GM19240 (cell line): ENCODE results near the gene INCA1.

Experiments
- DNase-seq: peaks from one replicate; pipeline ENCODE4 v3.0.0; 2011; ENCODE audit warnings: low spot score; ENCODE audit not compliant: insufficient read length

The INCA1 gene

DNA sequence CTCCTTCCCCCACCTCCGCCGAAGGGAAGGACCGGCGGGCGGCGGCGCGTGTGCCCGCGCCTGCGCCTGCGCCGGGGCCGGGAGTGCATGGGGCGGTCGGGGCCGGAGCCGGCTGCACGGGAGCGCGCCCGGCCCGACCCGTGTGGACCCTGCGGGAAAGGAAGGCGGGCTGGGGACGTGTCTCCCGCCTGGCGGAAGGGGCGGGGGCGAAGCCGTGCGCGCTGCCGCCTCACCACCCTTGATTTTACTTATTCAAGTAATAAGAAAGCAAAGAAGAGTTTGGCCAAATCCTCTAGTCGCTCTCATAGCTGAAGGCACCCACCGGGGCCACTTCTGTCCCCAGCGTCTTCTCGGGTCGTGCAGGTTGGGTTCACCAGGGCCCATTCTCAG, 48.4 kb downstream of the INCA1 start:
- DNase-seq = peak; percentile 70

DNA sequence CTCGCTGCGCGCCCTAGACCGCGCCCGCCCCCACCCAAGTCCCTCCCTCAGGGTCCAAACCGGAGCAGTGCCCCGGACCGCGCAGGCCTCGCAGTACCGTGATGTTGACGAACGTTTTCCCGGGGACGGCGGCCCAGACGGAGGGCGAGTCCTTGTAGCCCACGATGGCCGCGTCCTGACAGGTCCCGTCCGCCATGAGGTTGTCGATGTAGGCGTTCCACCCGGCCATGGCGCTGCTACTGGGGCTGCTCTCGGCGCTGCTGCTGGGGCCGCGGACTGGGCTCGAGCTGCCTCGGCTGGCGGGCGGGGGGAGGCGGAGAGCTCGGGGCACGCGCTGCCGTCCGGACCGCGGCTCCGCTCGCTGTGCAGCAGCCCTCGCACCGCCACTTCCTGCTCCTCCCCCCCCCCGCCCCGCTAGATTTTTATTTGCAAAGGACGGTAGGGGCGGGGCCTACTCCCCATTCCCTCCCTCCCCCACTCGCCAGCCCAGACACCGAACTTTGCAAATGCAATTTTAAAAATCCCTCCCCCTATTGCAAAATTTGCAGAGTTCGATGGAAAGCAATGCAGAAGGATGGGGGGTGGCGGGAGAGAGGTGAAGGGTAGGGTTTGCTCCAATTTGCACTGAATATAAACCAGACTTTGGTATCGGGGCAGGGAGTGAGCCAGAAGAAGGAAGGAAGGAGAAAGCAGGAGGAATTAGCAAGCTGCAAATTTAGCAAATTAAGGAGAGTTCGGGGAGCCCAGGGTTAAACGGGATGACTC, 49.0 kb downstream of the INCA1 start, which contains the start of gene PFN1:
Gene PFN1, minus strand, starts transcription at position 365 of the 765 bp plus-strand sequence. Its CDS starts 136 bp downstream, at position 229.
- DNase-seq = peak; percentile 45

DNA sequence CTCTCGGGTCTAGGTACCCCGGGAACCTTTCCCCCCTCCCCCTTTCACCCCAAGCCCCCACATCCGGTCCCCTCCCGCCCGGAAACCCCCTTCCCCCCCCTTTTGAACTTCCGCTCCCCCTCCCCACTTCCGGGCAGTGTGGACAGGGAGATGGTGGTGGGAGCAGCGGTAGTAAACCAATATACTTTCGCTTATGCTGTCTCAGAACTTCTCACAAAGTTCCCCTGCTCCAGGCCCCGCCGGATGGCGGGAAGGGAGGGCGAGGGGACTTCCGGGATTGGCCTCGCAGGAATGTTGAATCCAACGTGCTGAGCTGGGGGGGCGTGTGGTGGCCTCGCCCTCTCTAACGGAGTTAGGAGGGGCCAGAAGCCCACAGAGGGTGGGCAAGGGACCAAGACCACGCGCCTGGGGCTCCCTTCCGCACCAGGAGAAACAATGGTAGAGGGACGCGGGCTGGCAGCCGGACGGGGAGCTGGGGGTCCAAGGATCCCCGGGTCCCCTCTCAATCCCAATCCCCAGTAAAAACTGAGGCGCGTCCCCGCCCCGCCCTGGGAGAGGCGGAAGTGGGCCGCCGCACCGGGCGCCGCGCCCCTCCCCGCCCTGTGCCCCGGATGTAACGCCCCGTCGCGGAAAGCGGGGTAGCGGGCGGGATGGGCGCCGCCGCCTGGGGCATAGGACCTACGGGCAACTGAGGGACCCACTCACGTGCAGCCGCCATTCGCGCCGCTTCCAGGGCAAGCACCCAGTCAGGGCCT, 49.7 kb downstream of the INCA1 start:
- DNase-seq = peak; percentile 36

DNA sequence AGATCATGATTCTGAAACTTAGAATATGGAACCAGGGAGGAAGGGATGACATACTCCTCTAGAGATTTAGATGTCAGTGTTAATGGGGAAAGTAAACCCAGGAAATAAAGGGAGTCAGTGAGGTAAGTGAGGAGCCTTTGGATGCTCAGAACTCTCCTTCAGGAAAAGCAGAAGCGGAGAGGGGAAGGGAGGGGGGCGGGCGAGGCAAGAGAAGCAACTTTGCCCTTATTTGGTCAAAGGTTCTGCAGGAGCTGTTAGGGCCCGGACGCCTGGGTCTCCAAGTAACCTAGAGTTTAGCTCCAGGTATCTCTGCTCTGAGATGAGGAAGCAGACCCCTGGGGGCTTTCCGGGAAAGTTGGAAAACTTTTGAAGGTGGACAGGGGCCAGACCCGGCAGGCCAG, 50.3 kb downstream of the INCA1 start:
- no peak for DNase-seq

DNA sequence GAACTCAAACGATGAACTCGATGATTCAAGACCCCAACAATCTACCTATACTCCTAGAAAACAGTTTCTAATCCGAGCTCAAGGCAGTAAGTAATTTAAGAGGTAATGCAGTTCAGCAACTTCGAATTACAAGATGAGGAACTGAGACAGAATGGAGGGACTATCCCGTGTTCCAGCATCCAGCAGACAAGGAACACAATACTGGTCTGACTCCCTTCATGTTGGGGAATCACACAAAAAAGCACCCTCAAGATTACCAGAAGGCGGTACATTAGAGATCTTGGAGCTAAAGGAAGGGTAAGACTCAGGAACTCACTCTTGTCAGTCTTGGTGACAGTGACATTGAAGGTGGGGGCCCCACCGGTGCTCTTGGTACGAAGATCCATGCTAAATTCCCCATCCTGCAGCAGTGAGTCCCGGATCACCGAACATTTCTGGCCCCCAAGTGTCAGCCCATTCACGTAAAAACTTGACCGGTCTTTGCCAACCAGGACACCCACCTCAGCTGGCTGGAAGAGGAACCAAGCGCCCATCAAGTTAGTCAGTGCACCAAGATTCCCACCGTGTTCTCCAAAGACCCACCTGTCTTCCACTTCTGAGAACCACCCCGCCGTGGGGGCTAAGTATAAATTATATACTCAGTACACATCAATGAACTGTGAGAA, 50.9 kb downstream of the INCA1 start:
- DNase-seq = no peak

DNA sequence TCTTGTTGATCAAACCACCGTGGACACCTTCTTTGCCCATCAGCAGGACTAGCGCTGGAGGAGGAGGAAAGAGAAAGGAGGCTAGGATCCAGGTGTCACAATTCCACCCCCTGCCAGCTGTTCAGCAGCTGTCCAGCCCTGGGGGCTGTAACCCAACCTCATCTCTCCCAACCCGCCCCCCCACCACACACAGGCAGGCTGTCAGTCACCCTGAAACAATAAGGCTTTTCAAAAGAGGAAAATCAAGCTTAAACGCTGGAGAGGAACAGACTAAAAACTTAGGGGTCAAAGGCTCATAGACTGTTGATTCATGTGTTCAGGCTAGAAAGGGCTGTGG, 51.4 kb downstream of the INCA1 start:
- DNase-seq = no peak

DNA sequence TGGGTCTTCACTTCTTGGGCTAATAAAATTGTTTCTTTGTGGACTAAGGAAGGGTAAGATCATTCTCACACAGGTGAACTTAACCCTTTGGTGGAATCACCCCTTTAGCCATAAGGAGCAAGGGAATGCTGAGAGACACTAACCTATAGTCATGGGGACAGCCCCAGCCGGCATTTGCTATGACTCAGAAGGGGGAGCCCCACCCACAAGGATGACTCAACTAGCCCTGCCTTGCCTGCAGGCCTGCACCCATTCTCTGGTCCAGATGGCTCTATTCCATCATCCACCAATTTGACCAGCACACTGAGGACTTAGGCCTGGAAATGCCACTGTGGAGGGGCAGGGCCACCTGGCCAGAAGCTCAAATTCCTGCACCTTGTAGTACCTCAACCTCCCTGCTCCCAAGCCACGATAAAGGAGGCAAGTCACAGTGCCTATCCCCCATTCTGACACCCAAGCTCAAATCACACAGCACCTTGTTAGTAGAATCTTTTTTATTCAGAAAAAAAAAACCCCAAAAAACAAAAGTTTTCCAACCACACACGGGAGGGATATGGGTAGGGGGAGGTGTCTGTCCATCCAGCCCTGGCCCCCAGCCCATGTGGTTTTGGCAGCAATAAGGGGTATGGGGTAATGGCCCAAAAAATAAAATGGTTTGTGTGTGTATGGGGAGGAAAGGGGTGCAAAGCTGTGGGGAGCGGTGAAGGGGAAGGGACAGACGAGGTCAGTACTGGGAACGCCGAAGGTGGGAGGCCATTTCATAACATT, 52.0 kb downstream of the INCA1 start:
- peak; percentile 35 for DNase-seq

DNA sequence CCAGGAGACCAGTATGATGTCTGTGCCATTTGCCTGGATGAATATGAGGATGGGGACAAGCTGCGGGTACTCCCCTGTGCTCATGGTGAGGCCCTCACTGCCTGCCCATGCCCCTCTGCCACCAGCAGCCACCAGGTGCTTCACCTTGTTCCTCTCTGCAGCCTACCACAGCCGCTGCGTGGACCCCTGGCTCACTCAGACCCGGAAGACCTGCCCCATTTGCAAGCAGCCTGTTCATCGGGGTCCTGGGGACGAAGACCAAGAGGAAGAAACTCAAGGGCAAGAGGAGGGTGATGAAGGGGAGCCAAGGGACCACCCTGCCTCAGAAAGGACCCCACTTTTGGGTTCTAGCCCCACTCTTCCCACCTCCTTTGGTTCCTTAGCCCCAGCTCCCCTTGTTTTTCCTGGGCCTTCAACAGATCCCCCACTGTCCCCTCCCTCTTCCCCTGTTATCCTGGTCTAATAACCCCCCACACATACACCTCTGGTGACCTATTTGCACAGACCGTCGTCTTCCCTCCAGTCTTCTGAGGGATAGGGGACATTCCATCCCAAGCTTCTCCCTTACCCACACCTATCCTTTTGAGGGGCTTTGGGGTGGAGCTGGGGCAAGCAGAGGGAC, 52.7 kb downstream of the INCA1 start:
- DNase-seq = no peak

DNA sequence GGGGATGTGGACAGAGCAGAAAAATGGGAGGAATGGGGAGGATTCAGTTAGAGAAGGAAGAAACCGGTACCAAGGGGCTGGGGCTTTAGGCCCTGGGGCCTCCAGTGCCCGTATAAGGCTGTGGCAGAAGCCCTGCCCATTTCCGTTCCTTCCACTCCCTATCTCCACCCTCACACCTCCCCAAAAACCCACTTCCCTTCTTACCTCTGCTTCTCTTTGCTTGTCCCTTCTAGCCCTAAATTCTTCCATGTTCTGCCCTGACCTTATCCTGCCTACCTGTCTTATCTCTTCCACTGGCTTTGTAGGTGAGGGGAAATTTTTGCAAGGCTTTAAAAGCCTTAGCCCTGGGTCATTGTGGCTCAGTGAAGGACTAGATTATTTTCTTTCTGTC, 53.2 kb downstream of the INCA1 start:
- DNase-seq = no peak

DNA sequence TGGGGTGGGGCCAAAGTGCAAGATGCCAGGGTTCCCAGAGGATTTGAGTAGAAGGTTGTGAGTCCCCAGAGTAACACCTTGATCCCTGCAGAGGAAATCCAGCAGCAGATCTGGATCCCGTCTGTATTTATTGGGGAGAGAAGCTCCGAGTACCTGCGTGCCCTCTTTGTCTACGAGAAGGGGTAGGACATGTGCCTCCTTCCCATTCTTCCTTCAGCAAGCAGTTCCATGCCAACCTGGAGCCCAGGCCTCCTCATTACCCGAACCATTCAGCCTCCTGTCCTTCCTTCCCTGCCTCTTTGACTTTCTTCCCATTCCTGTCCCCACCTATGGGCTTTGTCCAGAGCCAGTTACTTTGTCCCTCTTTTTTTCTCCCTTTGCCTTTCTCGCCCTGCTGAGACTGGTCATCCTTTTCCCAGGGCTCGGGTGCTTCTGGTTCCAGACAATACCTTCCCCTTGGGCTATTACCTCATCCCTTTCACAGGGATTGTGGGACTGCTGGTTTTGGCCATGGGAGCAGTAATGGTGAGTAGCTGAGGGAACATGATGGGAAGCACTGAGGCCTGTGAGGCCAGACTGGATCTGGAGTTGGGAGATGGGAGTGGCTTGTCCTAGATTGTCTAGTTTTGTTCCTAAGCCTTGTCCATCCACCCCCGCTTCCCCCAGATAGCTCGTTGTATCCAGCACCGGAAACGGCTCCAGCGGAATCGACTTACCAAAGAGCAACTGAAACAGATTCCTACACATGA, 54.4 kb downstream of the INCA1 start:
- no peak for DNase-seq

DNA sequence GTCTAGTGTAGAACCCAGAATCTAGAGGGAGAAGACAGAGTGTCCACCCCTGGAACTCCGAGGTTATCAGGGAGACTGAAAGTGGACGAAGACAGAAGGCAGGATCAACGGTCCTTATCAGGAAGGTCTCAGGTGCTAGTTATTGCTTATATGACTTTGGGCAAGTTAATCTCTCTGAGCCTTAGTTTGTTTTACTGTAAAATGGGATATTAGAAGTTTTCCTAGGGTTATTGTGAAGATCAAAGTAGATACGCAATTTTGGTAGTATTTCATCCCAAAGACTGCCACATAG, 56.1 kb downstream of the INCA1 start:
- DNase-seq = no peak

DNA sequence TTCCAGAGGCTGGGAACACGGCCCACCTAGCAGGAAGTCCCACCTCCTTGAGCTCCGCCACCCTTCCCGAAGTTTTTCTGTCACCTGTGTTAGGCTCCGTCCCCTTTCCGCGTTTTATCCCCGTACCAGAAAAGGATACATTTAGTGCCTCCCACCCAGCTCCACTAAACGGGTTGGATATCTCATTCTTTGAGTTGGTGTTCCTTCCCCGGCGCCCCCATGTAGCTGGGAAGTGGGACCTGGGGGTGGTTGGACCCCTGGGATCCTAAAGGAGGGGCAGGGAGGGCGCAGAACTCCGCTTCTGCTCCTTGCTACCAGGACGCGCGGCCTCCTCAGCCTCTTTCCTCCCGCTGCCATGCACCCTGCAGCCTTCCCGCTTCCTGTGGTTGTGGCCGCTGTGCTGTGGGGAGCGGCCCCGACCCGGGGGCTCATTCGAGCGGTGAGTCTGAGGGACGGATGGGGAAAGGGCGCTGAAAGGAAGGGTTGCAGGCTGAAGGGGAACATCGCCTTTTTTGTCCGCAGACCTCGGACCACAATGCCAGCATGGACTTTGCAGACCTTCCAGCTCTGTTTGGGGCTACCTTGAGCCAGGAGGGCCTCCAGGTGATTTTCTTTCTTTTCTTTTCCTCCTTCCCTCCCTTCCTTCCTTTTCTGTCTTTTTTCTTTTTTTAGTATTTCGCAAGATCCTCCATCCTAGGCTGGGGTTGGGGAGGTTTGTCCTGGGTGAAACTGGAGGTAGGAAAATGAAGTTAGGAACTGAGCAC, 56.6 kb downstream of the INCA1 start:
- no peak for DNase-seq

DNA sequence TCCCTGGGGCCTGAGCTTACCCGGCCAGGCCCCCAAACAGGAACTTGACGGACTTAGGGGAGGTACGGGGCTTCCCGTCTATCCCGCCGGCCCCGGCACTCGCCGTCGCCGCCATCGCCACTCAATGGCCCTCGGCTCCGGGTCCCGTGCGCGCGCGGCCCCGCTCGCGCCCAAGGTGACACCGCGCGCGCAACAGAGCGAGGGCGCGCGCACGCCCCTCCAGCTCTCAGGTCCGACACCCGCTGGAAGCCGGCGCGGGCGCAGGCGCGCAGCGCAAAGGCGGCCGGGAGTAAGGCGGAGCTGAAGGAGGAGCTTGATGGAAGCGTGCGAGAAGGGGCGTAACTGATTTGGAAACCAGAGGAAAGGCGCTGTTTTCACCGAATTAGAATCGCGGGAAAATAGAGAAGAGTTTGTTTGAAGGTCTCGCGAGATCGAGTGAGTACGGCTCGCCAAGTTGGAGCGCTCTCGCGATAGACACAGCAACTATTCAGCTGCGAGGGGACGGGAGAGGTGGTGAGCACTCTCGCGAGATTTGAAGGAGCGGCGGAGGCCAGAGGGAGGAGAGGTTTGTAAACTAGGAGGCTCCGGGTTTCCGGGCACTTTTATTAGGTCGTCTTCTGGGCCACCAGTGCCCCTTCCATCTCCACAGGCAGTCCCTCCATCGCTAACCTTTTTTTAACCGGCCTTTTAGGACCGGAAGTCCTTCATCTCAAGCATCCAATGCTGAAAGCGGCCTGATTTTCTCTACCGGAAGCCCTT, 57.3 kb downstream of the INCA1 start, which contains the start of the genes RNF167 and SLC25A11:
Gene RNF167, plus strand, starts transcription at position 473 of the 759 bp plus-strand sequence. CDS start 642 bp downstream, outside the sequence.
Gene SLC25A11, minus strand, starts transcription at position 251 of the 759 bp plus-strand sequence. Its CDS starts 136 bp downstream, at position 115.
- peak; percentile 86 for DNase-seq

DNA sequence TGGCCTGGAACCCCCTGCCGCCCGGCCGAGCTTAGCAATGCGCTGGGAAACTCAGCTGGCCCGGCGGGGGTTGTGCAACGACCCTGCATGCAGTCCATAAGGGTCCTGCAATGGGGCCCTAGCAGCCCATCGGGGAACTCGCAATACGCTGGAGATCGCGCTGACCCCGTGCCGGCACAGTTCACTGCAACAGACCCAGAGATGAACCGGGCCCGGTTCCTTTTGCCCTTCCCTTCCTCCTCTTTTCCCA, 57.9 kb downstream of the INCA1 start:
- DNase-seq = no peak

DNA sequence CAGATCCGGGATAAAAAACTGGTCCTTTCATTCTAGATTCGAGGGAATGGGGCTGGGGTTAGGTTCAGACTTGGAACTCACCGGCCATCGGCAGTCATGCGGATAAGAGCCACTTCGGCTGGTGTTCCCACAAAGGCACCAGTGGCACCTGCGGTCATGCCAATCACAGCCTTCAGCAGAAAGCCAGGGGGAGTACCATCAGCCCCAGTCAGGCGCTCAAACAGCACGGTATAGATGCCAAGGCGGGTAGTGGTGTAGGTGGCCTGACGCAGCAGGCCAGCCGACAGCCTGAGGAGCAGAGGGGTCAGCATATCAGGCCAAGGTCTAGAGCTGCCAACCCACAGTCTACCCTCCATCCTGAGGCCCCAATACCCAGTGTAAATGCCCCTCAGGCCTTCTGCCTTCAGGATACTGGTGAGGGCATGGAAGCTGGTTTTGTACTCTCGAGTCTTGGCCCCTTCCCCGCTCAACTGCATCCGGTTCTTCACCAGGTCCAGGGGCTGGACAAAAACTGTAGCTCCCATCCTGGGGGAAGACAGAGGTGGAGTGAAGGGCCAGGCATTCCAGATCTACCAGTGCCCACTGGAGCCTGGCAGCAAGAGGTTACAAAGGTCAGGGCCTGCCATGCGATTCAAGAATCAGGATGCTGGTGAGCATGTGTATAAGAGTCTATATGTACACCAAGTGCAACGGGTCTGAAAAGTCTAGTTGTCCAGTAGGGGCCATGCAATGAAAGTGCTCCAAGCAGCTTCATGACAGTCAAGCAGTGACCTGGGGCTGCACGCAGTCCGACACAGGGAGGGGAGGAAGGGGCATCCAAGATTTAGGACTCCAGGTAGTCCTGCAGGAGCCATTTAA, 58.4 kb downstream of the INCA1 start:
- no peak for DNase-seq
